ENCODE data around the gene LIN54.
"Not testable (repeated sequence)": the region's sequence is repeated elsewhere in the genome, so short reads cannot be mapped to it uniquely, and the experiment has no call there.

Gene LIN54

GRCh38 chr4:83010522-83011318 is at the start of gene LIN54:
TSS of gene LIN54 (minus strand) at chr4:83010823. CDS start at chr4:82984844, 25,979 bp downstream.
- DNase-seq (ENCODE audit: low read depth, low spot score), result no peak

- no peak for DNase-seq (ENCODE audit: low read depth, low spot score)
Measured at GRCh38 chr4:83054928-83055327, 44.3 kb upstream of the LIN54 start.

DNA sequence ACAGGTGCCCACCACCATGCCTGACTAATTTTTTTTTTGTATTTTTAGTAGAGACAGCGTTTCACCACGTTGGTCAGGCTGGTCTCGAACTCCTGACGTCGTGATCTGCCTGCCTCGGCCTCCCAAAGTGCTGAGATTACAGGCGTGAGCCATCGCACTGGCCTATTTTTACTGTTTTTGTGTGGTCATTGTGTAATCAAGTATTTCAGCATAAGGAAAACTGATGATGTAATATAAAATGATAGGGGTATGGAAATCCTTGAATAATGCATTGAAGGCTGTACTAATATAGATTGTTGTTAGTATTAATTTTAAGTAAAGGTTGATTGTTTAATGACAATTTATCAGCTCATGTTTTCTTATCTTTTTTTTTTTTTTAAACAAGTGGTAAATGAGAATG is 38.2 kb upstream of the LIN54 start:
- not testable (repeated sequence) for DNase-seq (ENCODE audit: low read depth, low spot score)

GRCh38 chr4:83046693-83047473 is 36.3 kb upstream of the LIN54 start:
- no peak for DNase-seq (ENCODE audit: low read depth, low spot score)

- no peak for DNase-seq (ENCODE audit: low read depth, low spot score)
Measured at GRCh38 chr4:83043801-83044407, 33.3 kb upstream of the LIN54 start.

DNA sequence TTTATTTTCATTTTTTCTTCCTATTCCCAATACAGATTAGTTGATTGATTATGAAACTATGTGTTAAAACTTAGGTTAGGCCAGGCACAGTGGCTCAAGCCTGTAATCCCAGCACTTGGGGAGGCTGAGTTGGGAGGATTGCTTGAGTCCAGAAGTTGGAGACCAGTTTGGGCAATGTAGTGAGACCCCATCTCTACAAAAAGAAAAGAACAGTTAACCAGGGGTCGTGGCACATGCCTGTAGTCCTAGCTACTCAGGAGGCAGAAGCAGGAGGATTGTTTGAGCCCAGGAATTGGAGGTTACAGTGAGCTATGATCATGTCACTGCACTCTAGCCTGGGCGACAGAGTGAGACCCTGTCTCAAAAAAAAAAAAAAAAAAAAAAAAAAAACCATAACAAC is 32.5 kb upstream of the LIN54 start:
- DNase-seq (ENCODE audit: low read depth, low spot score), result not testable (repeated sequence)

DNA sequence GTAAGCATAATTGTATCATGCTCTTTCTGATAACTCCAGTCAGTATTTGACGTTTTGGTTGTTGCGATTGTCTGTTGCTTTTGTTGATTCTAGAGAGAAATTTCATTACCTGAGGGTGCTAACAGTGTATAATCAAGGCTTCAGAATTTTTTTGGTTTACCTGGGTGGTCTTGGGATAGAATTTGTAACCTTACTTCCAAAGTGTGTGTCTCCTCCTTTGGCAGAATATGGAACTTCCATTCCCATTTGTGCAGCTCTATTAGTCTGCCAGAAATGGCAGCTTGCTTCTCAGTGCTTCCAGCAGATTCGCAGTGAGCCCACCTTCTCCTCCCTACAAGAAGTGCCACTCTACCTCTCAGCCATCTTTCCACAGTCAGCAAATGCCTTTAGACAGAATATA is 29.6 kb upstream of the LIN54 start:
- no peak for DNase-seq (ENCODE audit: low read depth, low spot score)

DNA sequence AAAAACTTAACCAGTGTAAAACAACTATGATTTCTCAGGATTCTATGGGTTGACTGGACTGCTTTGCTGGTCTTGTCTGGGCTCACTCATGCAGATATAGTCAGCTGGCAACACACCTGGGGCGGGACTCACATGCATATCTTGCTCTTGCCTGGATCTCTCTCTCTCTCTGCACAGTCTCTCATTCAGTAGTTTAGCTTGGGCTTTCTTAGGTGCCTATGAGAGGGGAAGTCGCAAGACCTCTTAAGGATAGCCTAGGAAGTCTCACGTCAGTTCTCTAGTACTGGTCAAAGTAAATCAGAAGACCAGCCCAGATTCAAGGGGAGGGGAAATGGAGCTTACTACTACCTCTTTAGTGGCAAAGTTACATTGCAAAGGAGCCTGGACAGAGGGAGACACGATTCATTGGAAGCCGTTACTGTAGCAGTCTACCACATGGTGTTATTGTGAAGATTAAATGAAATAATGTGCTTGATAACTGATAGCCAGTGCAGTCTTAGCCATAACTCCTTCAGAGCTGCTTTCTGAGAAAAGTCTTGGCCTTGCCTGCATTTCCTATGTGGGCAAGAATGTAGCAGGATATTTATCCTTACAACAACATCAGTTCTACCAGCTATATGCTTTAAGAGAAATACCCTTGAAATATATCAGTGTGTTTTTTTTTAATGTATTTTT is 26.5 kb upstream of the LIN54 start:
- DNase-seq (ENCODE audit: low read depth, low spot score), result no peak

DNA sequence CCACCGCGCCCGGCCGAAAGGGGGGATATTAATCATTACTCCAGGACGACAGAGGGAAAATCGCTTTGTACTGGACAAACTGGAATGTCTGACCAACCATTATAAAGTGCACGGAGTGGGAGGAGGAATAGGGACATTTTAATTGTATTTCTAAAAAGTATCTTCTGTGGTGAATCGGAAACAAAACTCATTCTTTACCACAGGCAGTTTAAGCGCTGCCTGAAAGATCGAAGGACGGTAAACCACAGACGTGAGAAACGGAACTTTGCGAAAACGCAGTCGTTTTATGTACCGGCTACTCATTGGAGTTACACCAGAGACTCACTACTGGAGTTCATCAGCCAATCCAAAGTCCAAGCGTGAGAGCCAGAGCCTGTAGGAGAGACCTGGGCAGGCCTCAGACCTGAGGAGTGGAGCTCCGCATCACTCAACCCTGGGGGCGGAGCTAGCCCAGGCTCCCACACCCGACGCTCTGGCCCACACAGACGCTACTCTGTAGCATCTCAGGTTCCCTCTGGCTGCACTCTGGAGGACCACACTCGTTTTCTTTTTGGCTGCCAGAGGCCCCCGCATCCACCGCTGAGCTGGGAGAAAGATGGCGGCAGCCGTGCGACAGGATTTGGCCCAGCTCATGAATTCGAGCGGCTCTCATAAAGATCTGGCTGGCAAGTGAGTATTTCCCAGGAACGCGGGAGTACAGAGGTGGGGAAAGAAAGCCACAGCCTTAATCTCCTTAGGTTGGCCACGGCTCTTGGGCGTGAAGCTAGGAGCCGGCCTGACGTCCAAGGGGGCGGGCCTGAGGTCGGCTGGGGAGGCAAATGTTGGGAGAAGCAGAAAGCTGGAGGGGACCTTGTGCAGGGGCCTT is 24.2 kb upstream of the LIN54 start, which contains the start of gene COPS4:
TSS of gene COPS4 (plus strand) at position 554 of the 865 bp plus-strand sequence. CDS start at position 596, 42 bp downstream.
- DNase-seq (ENCODE audit: low read depth, low spot score), result peak; percentile 99

DNA sequence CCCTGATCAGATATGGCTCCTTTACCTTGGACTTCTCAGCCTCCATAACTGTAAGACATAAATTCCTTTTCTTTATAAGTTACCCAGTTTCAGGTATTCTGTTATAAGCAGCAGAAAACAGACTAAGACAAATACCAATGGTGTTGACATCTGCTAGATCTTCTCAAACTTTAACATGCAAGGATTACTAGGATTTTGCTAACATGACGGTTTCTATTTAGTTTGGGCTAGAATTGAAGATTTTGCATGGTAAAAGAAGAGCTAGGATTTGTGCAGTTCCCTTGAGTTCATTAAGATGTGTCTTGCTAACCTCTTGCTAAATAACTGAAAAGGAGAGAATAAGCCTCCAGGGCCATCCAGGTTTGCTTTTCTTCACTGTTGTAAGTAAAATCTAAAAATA is 19.1 kb upstream of the LIN54 start:
- DNase-seq (ENCODE audit: low read depth, low spot score), result no peak

- DNase-seq (ENCODE audit: low read depth, low spot score), result no peak
Measured at GRCh38 chr4:83028976-83029375, 18.4 kb upstream of the LIN54 start.

- DNase-seq (ENCODE audit: low read depth, low spot score), result no peak
Measured at GRCh38 chr4:83025563-83025962, 14.9 kb upstream of the LIN54 start.

GRCh38 chr4:83024233-83024632 is 13.6 kb upstream of the LIN54 start:
- DNase-seq (ENCODE audit: low read depth, low spot score), result no peak

DNA sequence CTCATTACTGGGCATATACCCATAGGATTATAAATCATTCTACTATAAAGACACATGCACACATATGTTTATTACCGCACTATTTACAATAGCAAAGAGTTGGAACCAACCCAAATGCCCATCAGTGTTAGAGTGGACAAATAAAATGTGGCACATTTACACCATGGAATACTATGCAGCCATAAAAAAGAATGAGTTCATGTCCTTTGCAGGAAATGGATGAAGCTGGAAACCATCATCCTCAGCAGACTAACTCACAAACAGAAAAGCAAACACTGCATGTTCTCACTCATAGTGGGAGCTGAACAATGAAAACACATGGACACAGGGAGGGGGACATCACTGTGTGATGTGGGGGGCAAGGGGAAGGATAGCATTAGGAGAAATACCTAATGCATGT is 13.0 kb upstream of the LIN54 start:
- DNase-seq (ENCODE audit: low read depth, low spot score), result not testable (repeated sequence)

DNA sequence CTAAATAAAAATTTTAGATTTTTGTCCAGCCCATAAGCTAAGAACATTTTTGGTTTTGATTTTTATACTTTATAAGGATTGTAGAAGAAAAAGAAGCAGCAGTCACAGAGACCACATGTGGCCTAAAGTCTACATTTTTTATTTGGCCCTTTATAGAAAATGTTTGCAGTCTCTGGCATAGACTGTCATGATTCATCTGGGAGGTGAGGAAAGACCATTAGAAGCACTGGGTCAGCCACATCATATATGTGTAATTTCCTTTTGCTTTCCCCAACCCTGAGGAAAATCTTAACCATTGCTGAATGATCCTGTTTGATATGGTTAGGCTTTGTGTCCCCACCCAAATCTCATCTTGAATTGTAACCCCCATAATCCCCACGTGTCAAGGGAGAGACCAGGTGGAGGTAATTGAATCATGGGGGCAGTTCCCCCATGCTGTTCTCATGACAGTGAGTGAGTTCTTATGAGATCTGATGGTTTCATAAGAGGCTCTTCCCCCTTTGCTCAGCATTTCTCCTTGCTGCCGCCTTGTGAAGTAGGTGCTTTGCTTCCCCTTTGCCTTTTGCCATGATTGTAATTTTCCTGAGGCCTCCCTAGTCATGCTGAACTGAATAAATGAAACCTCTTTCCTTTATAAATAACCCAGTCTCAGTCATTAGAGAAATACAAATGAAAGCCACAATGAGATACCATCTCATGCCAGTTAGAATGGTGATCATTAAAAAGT is 12.3 kb upstream of the LIN54 start:
- no peak for DNase-seq (ENCODE audit: low read depth, low spot score)

- DNase-seq (ENCODE audit: low read depth, low spot score), result no peak
Measured at GRCh38 chr4:83019794-83020494, 9.3 kb upstream of the LIN54 start.

- DNase-seq (ENCODE audit: low read depth, low spot score), result no peak
Measured at GRCh38 chr4:83013902-83014301, 3.3 kb upstream of the LIN54 start.

DNA sequence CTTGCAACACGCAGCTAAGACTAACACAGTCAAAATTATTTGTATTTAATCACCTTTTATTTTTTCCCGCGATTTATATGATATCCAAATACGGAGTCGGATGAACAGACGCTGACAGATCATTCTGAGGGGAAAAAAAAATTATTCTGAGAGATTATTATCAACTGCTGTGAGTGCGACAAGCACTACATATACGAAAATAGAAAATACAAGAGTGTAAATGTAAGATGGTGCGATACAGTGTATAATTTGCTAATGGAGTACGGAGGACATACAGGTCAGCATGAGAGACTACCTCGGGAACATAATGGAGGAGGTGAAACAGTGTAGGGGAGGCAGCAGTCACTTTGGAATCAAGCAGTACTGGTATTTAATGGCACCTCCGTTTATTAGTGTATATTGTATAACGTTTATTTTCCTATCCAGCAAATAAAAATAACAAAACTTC is 2.8 kb upstream of the LIN54 start:
- no peak for DNase-seq (ENCODE audit: low read depth, low spot score)

- DNase-seq (ENCODE audit: low read depth, low spot score), result peak; percentile 95
Measured at GRCh38 chr4:83012687-83013419, 2.2 kb upstream of the LIN54 start.
